ENCODE measurements around the gene SETBP1. TPM values are rescaled to one million over a fixed set of nuclear protein-coding genes. Genes with fewer than 3 reads are reported as not detected.
"Not testable (repeated sequence)": the region's sequence is repeated elsewhere in the genome, so short reads cannot be mapped to it uniquely, and the experiment has no call there.

The SETBP1 gene
- total RNA-seq, 1 experiment from 2014 or later: 4.0 TPM

GRCh38 chr18:44799907-44800421, 119.3 kb downstream of the SETBP1 start:
- POLR2A ChIA-PET: no interaction called here
- TF ChIP-seq, protein P1, sequence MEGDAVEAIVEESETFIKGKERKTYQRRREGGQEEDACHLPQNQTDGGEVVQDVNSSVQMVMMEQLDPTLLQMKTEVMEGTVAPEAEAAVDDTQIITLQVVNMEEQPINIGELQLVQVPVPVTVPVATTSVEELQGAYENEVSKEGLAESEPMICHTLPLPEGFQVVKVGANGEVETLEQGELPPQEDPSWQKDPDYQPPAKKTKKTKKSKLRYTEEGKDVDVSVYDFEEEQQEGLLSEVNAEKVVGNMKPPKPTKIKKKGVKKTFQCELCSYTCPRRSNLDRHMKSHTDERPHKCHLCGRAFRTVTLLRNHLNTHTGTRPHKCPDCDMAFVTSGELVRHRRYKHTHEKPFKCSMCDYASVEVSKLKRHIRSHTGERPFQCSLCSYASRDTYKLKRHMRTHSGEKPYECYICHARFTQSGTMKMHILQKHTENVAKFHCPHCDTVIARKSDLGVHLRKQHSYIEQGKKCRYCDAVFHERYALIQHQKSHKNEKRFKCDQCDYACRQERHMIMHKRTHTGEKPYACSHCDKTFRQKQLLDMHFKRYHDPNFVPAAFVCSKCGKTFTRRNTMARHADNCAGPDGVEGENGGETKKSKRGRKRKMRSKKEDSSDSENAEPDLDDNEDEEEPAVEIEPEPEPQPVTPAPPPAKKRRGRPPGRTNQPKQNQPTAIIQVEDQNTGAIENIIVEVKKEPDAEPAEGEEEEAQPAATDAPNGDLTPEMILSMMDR (IDR thresholded peaks at IDR 0.05; ENCODE audit: insufficient read depth in 1 of 2, low read depth in 1 of 2, low read length in 1 of 2, severe bottlenecking in 1 of 2, unreplicated experiment in 1 of 2): no peak

GRCh38 chr18:44800766-44801165, 120.1 kb downstream of the SETBP1 start:
- H3K4me3 Mint-ChIP-seq (ENCODE audit: unreplicated experiment); POLR2A ChIA-PET; H3K36me3 ChIP-seq (ENCODE audit: control insufficient read depth, insufficient read depth, low read length); DNase-seq; H3K9me3 ChIP-seq; H3K27me3 ChIP-seq (replicated peaks; ENCODE audit: control insufficient read depth, insufficient read depth, low read length); intact Hi-C loops (cut with micrococcal nuclease; ENCODE audit: unreplicated experiment); H3K27me3 Mint-ChIP-seq (ENCODE audit: insufficient read depth, unreplicated experiment); H3K36me3 Mint-ChIP-seq (ENCODE audit: insufficient read depth, unreplicated experiment); H3K27ac Mint-ChIP-seq (ENCODE audit: unreplicated experiment); H3K4me3 ChIP-seq (ENCODE audit: low read depth, low read length); CTCF ChIA-PET; BruUV-seq (replicated peaks); H3K9me3 Mint-ChIP-seq (ENCODE audit: unreplicated experiment): not testable (repeated sequence)
- H3K4me1 Mint-ChIP-seq (ENCODE audit: low read depth, unreplicated experiment): peaks cover 39% of the 10 kb centered on the region
- peaks cover 66% of the 10 kb centered on the region for H3K4me1 ChIP-seq

More at GRCh38 chr18:44799907-44800421, 119.3 kb downstream of the SETBP1 start:
- Histone ChIP-seq H3K27me3 (replicated peaks; ENCODE audit: control insufficient read depth, insufficient read depth, low read length) (no peaks in the 10 kb centered on the region), H3K9me3 (no peaks in the 10 kb centered on the region), H3K4me1 (peaks cover 66% of the 10 kb centered on the region), H3K4me3 (ENCODE audit: low read depth, low read length) (no peak overlapping the region), H3K36me3 (ENCODE audit: control insufficient read depth, insufficient read depth, low read length) (no peaks in the 10 kb centered on the region)
- CTCF ChIA-PET: no interaction called here
- Mint-ChIP-seq H3K27me3 (ENCODE audit: insufficient read depth, unreplicated experiment) (no peaks in the 10 kb centered on the region), H3K36me3 (ENCODE audit: insufficient read depth, unreplicated experiment) (peaks cover 5% of the 10 kb centered on the region), H3K9me3 (ENCODE audit: unreplicated experiment) (no peaks in the 10 kb centered on the region), H3K4me1 (ENCODE audit: low read depth, unreplicated experiment) (peaks cover 39% of the 10 kb centered on the region), H3K4me3 (ENCODE audit: unreplicated experiment) (no peak overlapping the region), H3K27ac (ENCODE audit: unreplicated experiment) (no peak overlapping the region)
- no peak for DNase-seq
- intact Hi-C loops (cut with micrococcal nuclease; ENCODE audit: unreplicated experiment): loop anchor here (5.0 to 10.0 kb wide), 2 partner anchors 97 to 555 kb away; no protein-coding TSS in a partner anchor
- BruUV-seq (replicated peaks): no TSS peak

- Mint-ChIP-seq H3K9me3 (ENCODE audit: unreplicated experiment) (no peaks in the 10 kb centered on the region), H3K4me1 (ENCODE audit: low read depth, unreplicated experiment) (peaks cover 36% of the 10 kb centered on the region), H3K4me3 (ENCODE audit: unreplicated experiment) (no peak overlapping the region), H3K27me3 (ENCODE audit: insufficient read depth, unreplicated experiment) (no peaks in the 10 kb centered on the region), H3K27ac (ENCODE audit: unreplicated experiment) (no peak overlapping the region), H3K36me3 (ENCODE audit: insufficient read depth, unreplicated experiment) (peaks cover 5% of the 10 kb centered on the region)
- DNase-seq: no peak
- Histone ChIP-seq H3K4me1 (peaks cover 57% of the 10 kb centered on the region), H3K27me3 (replicated peaks; ENCODE audit: control insufficient read depth, insufficient read depth, low read length) (no peaks in the 10 kb centered on the region), H3K4me3 (ENCODE audit: low read depth, low read length) (no peak overlapping the region), H3K9me3 (no peaks in the 10 kb centered on the region), H3K36me3 (ENCODE audit: control insufficient read depth, insufficient read depth, low read length) (no peaks in the 10 kb centered on the region)
- no TSS peak for BruUV-seq (replicated peaks)
- TF ChIP-seq, protein P1 (IDR thresholded peaks at IDR 0.05; ENCODE audit: insufficient read depth in 1 of 2, low read depth in 1 of 2, low read length in 1 of 2, severe bottlenecking in 1 of 2, unreplicated experiment in 1 of 2): no peak
- ChIA-PET CTCF (no interaction called here), POLR2A (no interaction called here)
- intact Hi-C loops (cut with micrococcal nuclease; ENCODE audit: unreplicated experiment): no loop called here
Observed at GRCh38 chr18:44801781-44802180, 121.1 kb downstream of the SETBP1 start.

- no peak overlapping the region for H3K4me3 ChIP-seq (ENCODE audit: low read depth, low read length)
Observed at GRCh38 chr18:44802508-44802907, 121.8 kb downstream of the SETBP1 start.

More at GRCh38 chr18:44802508-44802907, 121.8 kb downstream of the SETBP1 start:
- H3K4me1 ChIP-seq: peaks cover 55% of the 10 kb centered on the region
- H3K9me3 ChIP-seq: no peaks in the 10 kb centered on the region
- no peak overlapping the region for H3K27ac Mint-ChIP-seq (ENCODE audit: unreplicated experiment)
- POLR2A ChIA-PET: no interaction called here
- no peak for DNase-seq
- H3K27me3 Mint-ChIP-seq (ENCODE audit: insufficient read depth, unreplicated experiment): no peaks in the 10 kb centered on the region
- H3K27me3 ChIP-seq (replicated peaks; ENCODE audit: control insufficient read depth, insufficient read depth, low read length): no peaks in the 10 kb centered on the region
- TF ChIP-seq, protein P1 (IDR thresholded peaks at IDR 0.05; ENCODE audit: insufficient read depth in 1 of 2, low read depth in 1 of 2, low read length in 1 of 2, severe bottlenecking in 1 of 2, unreplicated experiment in 1 of 2): no peak
- intact Hi-C loops (cut with micrococcal nuclease; ENCODE audit: unreplicated experiment): no loop called here
- H3K4me3 Mint-ChIP-seq (ENCODE audit: unreplicated experiment): peak overlapping the region; percentile 28
- no TSS peak for BruUV-seq (replicated peaks)
- peaks cover 5% of the 10 kb centered on the region for H3K36me3 Mint-ChIP-seq (ENCODE audit: insufficient read depth, unreplicated experiment)
- no peaks in the 10 kb centered on the region for H3K9me3 Mint-ChIP-seq (ENCODE audit: unreplicated experiment)
- no peaks in the 10 kb centered on the region for H3K36me3 ChIP-seq (ENCODE audit: control insufficient read depth, insufficient read depth, low read length)
- peaks cover 33% of the 10 kb centered on the region for H3K4me1 Mint-ChIP-seq (ENCODE audit: low read depth, unreplicated experiment)
- CTCF ChIA-PET: no interaction called here
